Common myeloid progenitor, CD34-positive (primary cell): ENCODE results near the gene EIF3J.

Source experiments
- CTCF ChIA-PET: fragments of 350-600 bp; sonication (Branson Sonifier 250); formaldehyde crosslinking; loops from one replicate; lab custom pipeline; 2021; ENCODE audit warnings: antibody characterized with exemption; lab: Charles Lee
- POLR2A ChIA-PET: fragments of 350-600 bp; sonication (Branson Sonifier 250); formaldehyde crosslinking; loops from one replicate; lab custom pipeline; 2021; ENCODE audit warnings: antibody characterized with exemption; lab: Charles Lee
- DNase-seq, 3 donors: peaks; one replicate each; pipeline versions ENCODE4 v3.0.0 to v3.0.0-alpha.2; 2013
- H3K27ac ChIP-seq, 2 experiments: 1 replicate in 1 of 2; 2 replicates in 1 of 2; pipeline ENCODE4 v1.7.0; 2013; ENCODE audit warnings: inconsistent platforms in 2 of 2, low read length in 2 of 2, mild to moderate bottlenecking in 2 of 2, low read depth in 1 of 2, moderate library complexity in 1 of 2; ENCODE audit not compliant: severe bottlenecking in 2 of 2, insufficient read depth in 1 of 2, poor library complexity in 1 of 2
- H3K27me3 ChIP-seq, 5 experiments: replicated peaks in 2 of 5; 1 replicate in 3 of 5; 2 replicates in 2 of 5; pipeline versions ENCODE4 v1.6.1 to v1.7.0; 2013; ENCODE audit warnings: low read length in 4 of 5, mild to moderate bottlenecking in 2 of 5, moderate library complexity in 2 of 5, inconsistent platforms in 1 of 5; ENCODE audit not compliant: insufficient read depth in 5 of 5, control insufficient read depth in 4 of 5
- H3K36me3 ChIP-seq, 4 experiments: 1 replicate in 2 of 4; 2 replicates in 2 of 4; pipeline versions ENCODE4 v1.6.1 to v1.7.0; 2013; ENCODE audit warnings: low read length in 3 of 4, control low read depth in 1 of 4, mild to moderate bottlenecking in 1 of 4; ENCODE audit not compliant: control insufficient read depth in 4 of 4, insufficient read depth in 4 of 4
- H3K4me1 ChIP-seq, 4 experiments: 1 replicate in 3 of 4; 2 replicates in 1 of 4; pipeline versions ENCODE4 v1.6.1 to v1.7.1; 2013; ENCODE audit warnings: low read length in 3 of 4, mild to moderate bottlenecking in 3 of 4, control low read depth in 1 of 4, inconsistent platforms in 1 of 4, moderate library complexity in 1 of 4; ENCODE audit not compliant: control insufficient read depth in 4 of 4, insufficient read depth in 4 of 4; ENCODE audit errors: control extremely low read depth in 1 of 4
- H3K4me3 ChIP-seq, 7 experiments: 1 replicate in 4 of 7; 2 replicates in 3 of 7; pipeline versions ENCODE4 v1.5.1 to v1.7.0; 2013; ENCODE audit warnings: mild to moderate bottlenecking in 7 of 7, low read length in 6 of 7, moderate library complexity in 6 of 7, inconsistent platforms in 2 of 7, low read depth in 2 of 7, control low read depth in 1 of 7; ENCODE audit not compliant: insufficient read depth in 4 of 7, control insufficient read depth in 1 of 7; ENCODE audit errors: extremely low read depth in 1 of 7
- H3K9me3 ChIP-seq, 5 experiments: 1 replicate in 4 of 5; 2 replicates in 1 of 5; pipeline versions ENCODE4 v1.6.1 to v1.7.1; 2013; ENCODE audit warnings: low read length in 4 of 5, mild to moderate bottlenecking in 2 of 5, inconsistent platforms in 1 of 5, low read depth in 1 of 5, moderate library complexity in 1 of 5; ENCODE audit not compliant: control insufficient read depth in 4 of 5, insufficient read depth in 2 of 5; ENCODE audit errors: control extremely low read depth in 1 of 5
- WGBS: methylation state at CpG from one replicate; pipeline ENCODE4 v1.1.5; 2013; ENCODE audit not compliant: insufficient coverage; 5-methylcytosine and 5-hydroxymethylcytosine counted together

The EIF3J gene

DNA sequence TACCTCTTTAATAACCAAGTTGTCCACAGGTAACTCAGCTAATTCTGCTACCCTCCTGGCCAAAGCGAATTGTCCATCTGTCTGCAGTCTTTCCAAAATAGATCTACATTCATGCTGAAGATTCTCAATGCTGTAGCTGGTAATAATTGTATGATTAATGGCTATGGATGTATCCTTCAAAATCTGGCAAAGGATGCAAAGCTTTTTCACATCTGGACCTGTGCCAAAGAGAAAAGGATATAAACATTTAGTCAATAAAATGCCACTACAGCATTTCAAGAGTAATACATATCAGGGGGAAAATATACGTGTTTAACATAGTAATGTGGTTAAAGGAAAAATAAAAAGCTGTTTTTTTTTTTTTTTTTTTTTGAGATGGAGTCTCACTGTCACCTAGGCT lies 48.7 kb downstream of the EIF3J start:
- Histone ChIP-seq H3K27me3 (no peaks in the 10 kb centered on the region), H3K27ac (no peak overlapping the region), H3K4me1 (no peaks in the 10 kb centered on the region), H3K36me3 (peaks cover 39 to 81% (median 57%) of the 10 kb centered on the region in 4 experiments), H3K9me3 (no peaks in the 10 kb centered on the region), H3K4me3 (no peak overlapping the region)
- POLR2A ChIA-PET = interaction anchor here (0.7 kb wide), 1 partner anchor 139 kb away, joined by 5 read pairs; no protein-coding TSS in a partner anchor
- DNase-seq = no peak
- CTCF ChIA-PET = interaction anchor here (0.8 to 7.3 kb wide), 3 partner anchors 10 to 153 kb away, joined by 3 to 50 read pairs (median 4); no protein-coding TSS in a partner anchor
- 100% methylated on average over 1 of the region's 2 CpGs for WGBS

DNA sequence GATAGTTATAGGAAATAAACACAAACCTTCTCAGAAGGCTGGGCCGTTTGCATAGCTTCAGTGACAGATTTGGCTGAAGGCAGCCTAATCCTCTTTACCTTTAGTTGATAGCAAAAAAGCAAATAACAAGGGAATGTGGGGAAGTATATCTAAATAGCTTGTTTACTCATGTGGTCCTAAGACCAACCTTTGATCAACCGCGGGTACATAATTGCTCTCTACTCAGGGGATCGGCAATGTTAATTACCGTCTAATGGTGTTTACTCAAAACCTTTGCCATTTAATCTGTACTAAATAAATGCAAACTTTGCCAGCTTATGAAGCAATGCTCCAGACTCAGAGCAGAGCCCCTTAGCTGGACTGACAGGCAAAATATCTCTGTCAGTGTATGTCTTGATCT lies 51.6 kb downstream of the EIF3J start:
- 100% methylated on average over 2 of the region's 5 CpGs for WGBS
- peaks cover 38 to 85% (median 59%) of the 10 kb centered on the region in 4 experiments for H3K36me3 ChIP-seq

DNA sequence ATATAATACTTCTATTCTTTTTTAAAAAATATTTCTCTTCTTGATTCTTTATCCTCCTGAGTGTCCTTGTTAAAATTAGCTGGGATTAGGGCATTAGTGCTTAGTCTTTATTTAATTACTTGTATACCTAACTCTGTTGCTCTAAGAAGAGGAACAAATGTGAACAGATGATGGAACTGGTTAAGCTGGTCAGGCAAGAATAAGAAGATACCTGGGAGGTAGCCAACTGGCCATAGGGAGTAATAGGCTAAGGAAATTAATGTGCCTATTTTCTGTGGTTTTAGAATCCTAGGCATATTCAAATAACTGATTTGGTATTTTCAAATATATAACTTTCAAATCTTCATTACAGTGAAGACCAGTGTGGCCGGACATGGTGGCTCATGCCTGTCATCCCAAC lies 54.4 kb downstream of the EIF3J start:
- DNase-seq = no peak
- Histone ChIP-seq H3K4me3 (no peak overlapping the region), H3K9me3 (no peaks in the 10 kb centered on the region), H3K27ac (no peak overlapping the region), H3K36me3 (peaks cover 32 to 87% (median 54%) of the 10 kb centered on the region in 4 experiments), H3K4me1 (no peaks in the 10 kb centered on the region), H3K27me3 (no peaks in the 10 kb centered on the region)
- ChIA-PET CTCF (interaction anchor here (1.3 kb wide), 1 partner anchor 13 kb away, joined by 7 read pairs; no protein-coding TSS in a partner anchor), POLR2A (no interaction called here)
- WGBS = 100% methylated on average over 1 of the region's 1 CpG

More for the DNA sequence above, 51.6 kb downstream of the EIF3J start:
- DNase-seq = no peak
- H3K27me3 ChIP-seq = no peaks in the 10 kb centered on the region
- ChIA-PET CTCF (interaction anchor here (1.1 to 7.3 kb wide), 6 partner anchors 10 to 337 kb away, joined by 3 to 50 read pairs (median 5); partner anchors contain the start of gene TRIM69), POLR2A (interaction anchor here (0.6 kb wide), 1 partner anchor 20 kb away, joined by 6 read pairs; no protein-coding TSS in a partner anchor)
- no peaks in the 10 kb centered on the region for H3K4me1 ChIP-seq
- no peak overlapping the region for H3K27ac ChIP-seq
- H3K9me3 ChIP-seq = no peaks in the 10 kb centered on the region
- H3K4me3 ChIP-seq = no peak overlapping the region

DNA sequence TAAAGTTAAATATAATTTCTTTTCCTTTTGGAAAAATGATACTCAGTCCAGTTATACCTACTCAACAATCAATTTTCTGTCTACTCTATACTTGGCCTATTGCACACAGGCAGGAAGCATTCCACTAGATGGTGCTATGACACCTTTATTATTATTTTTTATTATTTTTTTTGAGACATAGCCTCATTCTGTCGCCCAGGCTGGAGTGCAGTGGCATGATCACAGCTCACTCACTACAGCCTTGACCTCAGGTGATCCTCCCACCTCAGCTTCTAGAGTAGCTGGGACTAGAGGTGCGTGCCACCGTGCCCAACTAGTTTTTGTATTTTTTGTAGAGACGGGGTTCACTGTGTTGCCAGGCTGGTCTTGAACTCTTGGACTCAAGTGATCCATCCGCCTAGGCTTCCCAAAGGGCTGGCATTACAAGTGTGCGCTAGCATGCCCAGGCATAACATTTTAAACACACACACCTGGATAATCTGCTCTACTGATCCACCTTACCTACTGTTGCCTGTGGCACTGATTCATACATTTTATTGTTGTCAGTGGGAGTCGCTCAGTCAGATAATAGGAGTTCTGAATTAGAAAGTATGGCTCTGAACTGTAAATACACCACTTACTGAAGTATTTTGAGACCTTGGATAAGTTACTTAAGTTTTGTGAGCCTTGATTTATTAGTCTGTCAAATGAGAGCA lies 56.2 kb downstream of the EIF3J start:
- H3K4me3 ChIP-seq = no peak overlapping the region
- H3K27me3 ChIP-seq = no peaks in the 10 kb centered on the region
- H3K4me1 ChIP-seq = peaks cover 0 to 4% (median 0%) of the 10 kb centered on the region in 4 experiments
- no peak overlapping the region for H3K27ac ChIP-seq
- H3K36me3 ChIP-seq = peaks cover 34 to 87% (median 55%) of the 10 kb centered on the region in 4 experiments
- H3K9me3 ChIP-seq = no peaks in the 10 kb centered on the region
- POLR2A ChIA-PET = no interaction called here
- 97% methylated on average over 7 of the region's 7 CpGs for WGBS
- CTCF ChIA-PET = interaction anchor here (1.2 to 1.5 kb wide), 4 partner anchors 14 to 143 kb away, joined by 3 to 11 read pairs (median 6); partner anchors contain the start of gene TRIM69
- peak; percentile 16 to 43 (median 27) for DNase-seq

- POLR2A ChIA-PET = no interaction called here
Measured at GRCh38 chr15:44595246-44595645, 58.3 kb downstream of the EIF3J start.

DNA sequence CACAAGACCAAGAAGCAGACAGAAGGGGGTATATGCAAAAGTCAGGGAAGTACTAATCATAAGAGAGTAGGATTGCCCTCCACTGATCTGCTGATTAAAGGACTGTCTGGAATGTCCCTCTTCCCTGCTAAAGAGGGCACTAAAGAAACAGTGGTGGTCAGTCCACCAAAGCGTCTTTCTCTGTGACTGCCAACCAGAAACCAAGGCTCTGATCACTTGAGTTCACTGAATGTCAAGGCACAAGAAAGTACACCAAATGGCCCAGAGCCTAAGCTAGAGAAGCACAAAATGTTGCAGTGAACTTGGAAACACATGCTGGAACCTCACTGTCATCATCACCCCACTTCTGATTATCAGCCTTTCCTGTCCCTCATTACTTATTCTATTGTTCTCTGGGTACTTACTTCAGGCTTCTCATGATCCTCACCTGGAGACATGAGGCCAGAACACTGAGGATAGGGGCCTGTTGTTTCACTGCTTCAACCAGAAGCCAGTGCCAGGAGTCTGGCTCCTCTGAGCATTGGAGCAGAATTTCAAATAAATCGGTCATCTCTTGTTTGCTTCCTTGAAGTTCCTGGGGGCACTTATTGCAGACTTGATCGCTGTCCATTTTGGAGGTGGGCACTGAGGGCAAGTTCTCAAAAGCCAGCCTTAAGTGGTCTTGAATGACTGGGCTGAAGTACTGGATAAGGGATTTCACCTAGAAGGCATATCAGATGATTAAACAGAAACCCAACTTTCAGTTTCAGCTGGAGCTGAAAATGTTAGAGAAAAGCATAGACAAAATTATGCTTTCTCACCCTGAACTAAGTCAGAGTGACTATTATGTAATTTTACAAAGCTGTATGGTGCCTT lies 58.9 kb downstream of the EIF3J start:
- ChIA-PET CTCF (interaction anchor here (0.7 to 1.9 kb wide), 5 partner anchors 10 to 143 kb away, joined by 3 to 5 read pairs (median 4); no protein-coding TSS in a partner anchor), POLR2A (no interaction called here)
- 100% methylated on average over 3 of the region's 3 CpGs for WGBS
- Histone ChIP-seq H3K27ac (no peak overlapping the region), H3K4me1 (peaks cover 0 to 13% (median 6%) of the 10 kb centered on the region in 4 experiments), H3K36me3 (peaks cover 25 to 68% (median 41%) of the 10 kb centered on the region in 4 experiments), H3K9me3 (no peaks in the 10 kb centered on the region), H3K27me3 (no peaks in the 10 kb centered on the region), H3K4me3 (no peak overlapping the region)
- no peak for DNase-seq

More at GRCh38 chr15:44595246-44595645, 58.3 kb downstream of the EIF3J start:
- H3K27me3 ChIP-seq = no peaks in the 10 kb centered on the region
- WGBS = no CpG with 5 or more reads among the region's 1 CpG
- H3K36me3 ChIP-seq = peaks cover 28 to 71% (median 47%) of the 10 kb centered on the region in 4 experiments
- no peak overlapping the region for H3K27ac ChIP-seq
- CTCF ChIA-PET = interaction anchor here (1.5 to 1.9 kb wide), 2 partner anchors 11 to 143 kb away, joined by 4 to 5 read pairs; no protein-coding TSS in a partner anchor
- DNase-seq = no peak
- no peak overlapping the region for H3K4me3 ChIP-seq
- no peaks in the 10 kb centered on the region for H3K9me3 ChIP-seq
- H3K4me1 ChIP-seq = peaks cover 0 to 13% (median 6%) of the 10 kb centered on the region in 4 experiments
